ENCODE results near the gene ZFHX3.

ZFHX3 gene

GRCh38 chr16:73049511-73049910 lies 1.6 kb upstream of the ZFHX3 start:
- Histone ChIP-seq H3K4me1 (ENCODE audit: control insufficient read depth in 1 of 2, insufficient read depth in 1 of 2, low read depth in 1 of 2, low read length in 1 of 2) (peaks cover 0 to 11% of the 10 kb centered on the region in 2 experiments), H3K36me3 (no peaks in the 10 kb centered on the region), H3K27me3 (peaks cover 98% of the 10 kb centered on the region), H3K4me3 (ENCODE audit: low read depth in 1 of 2, low read length in 1 of 2) (no peak overlapping the region), H3K27ac (no peak overlapping the region), H3K9me3 (no peaks in the 10 kb centered on the region)
- TF ChIP-seq, protein P1, sequence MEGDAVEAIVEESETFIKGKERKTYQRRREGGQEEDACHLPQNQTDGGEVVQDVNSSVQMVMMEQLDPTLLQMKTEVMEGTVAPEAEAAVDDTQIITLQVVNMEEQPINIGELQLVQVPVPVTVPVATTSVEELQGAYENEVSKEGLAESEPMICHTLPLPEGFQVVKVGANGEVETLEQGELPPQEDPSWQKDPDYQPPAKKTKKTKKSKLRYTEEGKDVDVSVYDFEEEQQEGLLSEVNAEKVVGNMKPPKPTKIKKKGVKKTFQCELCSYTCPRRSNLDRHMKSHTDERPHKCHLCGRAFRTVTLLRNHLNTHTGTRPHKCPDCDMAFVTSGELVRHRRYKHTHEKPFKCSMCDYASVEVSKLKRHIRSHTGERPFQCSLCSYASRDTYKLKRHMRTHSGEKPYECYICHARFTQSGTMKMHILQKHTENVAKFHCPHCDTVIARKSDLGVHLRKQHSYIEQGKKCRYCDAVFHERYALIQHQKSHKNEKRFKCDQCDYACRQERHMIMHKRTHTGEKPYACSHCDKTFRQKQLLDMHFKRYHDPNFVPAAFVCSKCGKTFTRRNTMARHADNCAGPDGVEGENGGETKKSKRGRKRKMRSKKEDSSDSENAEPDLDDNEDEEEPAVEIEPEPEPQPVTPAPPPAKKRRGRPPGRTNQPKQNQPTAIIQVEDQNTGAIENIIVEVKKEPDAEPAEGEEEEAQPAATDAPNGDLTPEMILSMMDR (IDR thresholded peaks at IDR 0.05) = no peak

- H3K27me3 ChIP-seq = peaks cover 98% of the 10 kb centered on the region
- H3K4me3 ChIP-seq (ENCODE audit: low read depth in 1 of 2, low read length in 1 of 2) = no peak overlapping the region
- H3K36me3 ChIP-seq = no peaks in the 10 kb centered on the region
- TF ChIP-seq, protein P1 (IDR thresholded peaks at IDR 0.05) = no peak
- peaks cover 0 to 11% of the 10 kb centered on the region in 2 experiments for H3K4me1 ChIP-seq (ENCODE audit: control insufficient read depth in 1 of 2, insufficient read depth in 1 of 2, low read depth in 1 of 2, low read length in 1 of 2)
- H3K27ac ChIP-seq = no peak overlapping the region
- no peaks in the 10 kb centered on the region for H3K9me3 ChIP-seq
These were observed 1.2 kb upstream of the ZFHX3 start for GRCh38 chr16:73049091-73049490.

- H3K4me1 ChIP-seq (ENCODE audit: control insufficient read depth in 1 of 2, insufficient read depth in 1 of 2, low read depth in 1 of 2, low read length in 1 of 2) = peaks cover 0 to 11% of the 10 kb centered on the region in 2 experiments
- H3K27ac ChIP-seq = no peak overlapping the region
- peak overlapping the region; percentile 20 to 25 for H3K4me3 ChIP-seq (ENCODE audit: low read depth in 1 of 2, low read length in 1 of 2)
- H3K36me3 ChIP-seq = no peaks in the 10 kb centered on the region
- H3K27me3 ChIP-seq = peaks cover 93% of the 10 kb centered on the region
- TF ChIP-seq, protein P1 (IDR thresholded peaks at IDR 0.05) = no peak
- H3K9me3 ChIP-seq = no peaks in the 10 kb centered on the region
These were observed 558 bp upstream of the ZFHX3 start for GRCh38 chr16:73048292-73049080.

GRCh38 chr16:73047221-73047535 lies 750 bp downstream of the ZFHX3 start:
- TF ChIP-seq, protein P1 (IDR thresholded peaks at IDR 0.05) = no peak
- Histone ChIP-seq H3K36me3 (no peaks in the 10 kb centered on the region), H3K27me3 (peaks cover 89% of the 10 kb centered on the region), H3K4me1 (ENCODE audit: control insufficient read depth in 1 of 2, insufficient read depth in 1 of 2, low read depth in 1 of 2, low read length in 1 of 2) (peaks cover 0 to 11% of the 10 kb centered on the region in 2 experiments), H3K27ac (no peak overlapping the region), H3K9me3 (no peaks in the 10 kb centered on the region), H3K4me3 (ENCODE audit: low read depth in 1 of 2, low read length in 1 of 2) (no peak overlapping the region)

- TF ChIP-seq, protein P1 (IDR thresholded peaks at IDR 0.05) = no peak
- Histone ChIP-seq H3K27me3 (peaks cover 85% of the 10 kb centered on the region), H3K4me3 (ENCODE audit: low read depth in 1 of 2, low read length in 1 of 2) (no peak overlapping the region), H3K27ac (no peak overlapping the region), H3K36me3 (no peaks in the 10 kb centered on the region), H3K9me3 (no peaks in the 10 kb centered on the region), H3K4me1 (ENCODE audit: control insufficient read depth in 1 of 2, insufficient read depth in 1 of 2, low read depth in 1 of 2, low read length in 1 of 2) (peaks cover 0 to 11% of the 10 kb centered on the region in 2 experiments)
These were observed 1.1 kb downstream of the ZFHX3 start for GRCh38 chr16:73046849-73047214.
